CD4-positive, alpha-beta memory T cell (primary cell): Measurements from ENCODE around the gene ASH1L. TPM values are rescaled to one million over a fixed set of nuclear protein-coding genes. Genes with fewer than 3 reads are reported as not detected.
"Not testable (repeated sequence)": the region's sequence is repeated elsewhere in the genome, so short reads cannot be mapped to it uniquely, and the experiment has no call there.

Source experiments
- CTCF ChIA-PET: fragments of 350-600 bp; sonication (Branson Sonifier 250); formaldehyde crosslinking; loops from one replicate; lab custom pipeline; 2021; ENCODE audit warnings: inconsistent platforms; ENCODE audit not compliant: partially characterized antibody; lab: Charles Lee
- POLR2A ChIA-PET: fragments of 350-600 bp; sonication (Branson Sonifier 250); formaldehyde crosslinking; loops from one replicate; lab custom pipeline; 2021; ENCODE audit not compliant: partially characterized antibody; lab: Charles Lee
- DNase-seq, 5 donors: peaks; one replicate each; pipeline versions ENCODE4 v3.0.0 to v3.0.0-alpha.2; 2020 to 2022; ENCODE audit warnings: mixed read lengths in 1 of 5
- H3K27ac ChIP-seq: one replicate; pipeline ENCODE4 v1.7.0; 2013; ENCODE audit warnings: low read depth, low read length
- H3K27me3 ChIP-seq: 2 replicates; pipeline ENCODE4 v1.7.0; 2013; ENCODE audit warnings: mild to moderate bottlenecking, low read length, moderate library complexity; ENCODE audit not compliant: insufficient read depth
- H3K36me3 ChIP-seq: 2 replicates; pipeline ENCODE4 v1.7.0; 2013; ENCODE audit warnings: mild to moderate bottlenecking, low read length, moderate library complexity; ENCODE audit not compliant: insufficient read depth
- H3K4me1 ChIP-seq: 2 replicates; pipeline ENCODE4 v1.7.0; 2013; ENCODE audit warnings: mild to moderate bottlenecking, low read length, moderate library complexity; ENCODE audit not compliant: insufficient read depth
- H3K4me3 ChIP-seq, 2 donors: one replicate each; pipeline ENCODE4 v1.7.0; 2013; ENCODE audit warnings: low read length in 2 of 2, mild to moderate bottlenecking in 1 of 2
- H3K9me3 ChIP-seq, 2 donors: one replicate each; pipeline ENCODE4 v1.7.0; 2013; ENCODE audit warnings: low read length in 2 of 2, control low read depth in 1 of 2; ENCODE audit not compliant: control insufficient read depth in 1 of 2
- H3K27ac Mint-ChIP-seq, 7 donors: one replicate each; pipeline ENCODE4 v1.8.0; 2020 to 2021; ENCODE audit warnings: mixed read lengths in 7 of 7, mild to moderate bottlenecking in 6 of 7, inconsistent platforms in 3 of 7, moderate library complexity in 3 of 7
- H3K27me3 Mint-ChIP-seq, 2 donors: one replicate each; pipeline ENCODE4 v1.8.0; 2020 to 2021; ENCODE audit warnings: mixed read lengths in 2 of 2
- H3K36me3 Mint-ChIP-seq, 2 donors: one replicate each; pipeline ENCODE4 v1.8.0; 2020 to 2021; ENCODE audit warnings: mixed read lengths in 2 of 2, inconsistent platforms in 1 of 2, mild to moderate bottlenecking in 1 of 2
- H3K4me1 Mint-ChIP-seq, 4 donors: one replicate each; pipeline ENCODE4 v1.8.0; 2020 to 2021; ENCODE audit warnings: mixed read lengths in 4 of 4, mild to moderate bottlenecking in 1 of 4
- H3K4me3 Mint-ChIP-seq, 8 donors: one replicate each; pipeline ENCODE4 v1.8.0; 2020 to 2021; ENCODE audit warnings: mixed read lengths in 8 of 8, mild to moderate bottlenecking in 7 of 8, moderate library complexity in 6 of 8, inconsistent platforms in 3 of 8
- H3K9me3 Mint-ChIP-seq, 8 donors: one replicate each; pipeline ENCODE4 v1.8.0; 2020 to 2021; ENCODE audit warnings: mixed read lengths in 8 of 8, mild to moderate bottlenecking in 5 of 8, inconsistent platforms in 3 of 8, moderate library complexity in 1 of 8
- intact Hi-C: fragments of 100-400 bp; cut with micrococcal nuclease; formaldehyde crosslinking; loops from one replicate; pipeline ENCODE4 v1.15.1; 2023
- polyA plus RNA-seq, 2 donors: library from polyadenylated mRNA; unstranded; fragments of 300-500 nt; fragmentation: Illumina TruSeq; gene quantifications; one replicate each; pipeline ENCODE4 v1.2.3, GENCODE V29; 2021
- total RNA-seq, 2 experiments: library from RNA; stranded (reverse); gene quantifications; one replicate each; pipeline ENCODE4 v1.2.3, GENCODE V29; 2021

Gene ASH1L
- total and polyA plus RNA-seq, 4 experiments from 2014 or later = 7.6 to 107 (median 70.4) TPM

GRCh38 chr1:155598842-155599331 lies 36.3 kb upstream of the ASH1L start:
- Mint-ChIP-seq H3K27me3 (no peaks in the 10 kb centered on the region), H3K9me3 (no peaks in the 10 kb centered on the region), H3K4me1 (peaks cover 0 to 12% (median 7%) of the 10 kb centered on the region in 4 donors), H3K36me3 (no peaks in the 10 kb centered on the region), H3K27ac (peak overlapping the region; percentile 10 to 94 (median 80)), H3K4me3 (peak overlapping the region; percentile 31 to 85 (median 76))
- Histone ChIP-seq H3K36me3 (no peaks in the 10 kb centered on the region), H3K4me1 (peaks cover 8% of the 10 kb centered on the region), H3K4me3 (peak overlapping the region in 1 of 2 donors; percentile 9), H3K27me3 (no peaks in the 10 kb centered on the region), H3K27ac (no peak overlapping the region), H3K9me3 (no peaks in the 10 kb centered on the region)
- intact Hi-C loops = no loop called here
- POLR2A ChIA-PET = interaction anchor here (0.6 to 1.6 kb wide), 3 partner anchors 10 to 326 kb away, joined by 3 to 5 read pairs (median 3); partner anchors contain the start of gene CLK2
- DNase-seq = peak in 4 of 5 donors; percentile 3 to 19 (median 12)
- CTCF ChIA-PET = interaction anchor here (0.9 to 1.6 kb wide), 3 partner anchors 349 to 352 kb away, joined by 3 to 7 read pairs (median 6); no protein-coding TSS in a partner anchor

- Histone ChIP-seq H3K9me3 (no peaks in the 10 kb centered on the region), H3K4me3 (no peak overlapping the region), H3K27me3 (no peaks in the 10 kb centered on the region), H3K4me1 (peaks cover 8% of the 10 kb centered on the region), H3K27ac (no peak overlapping the region), H3K36me3 (no peaks in the 10 kb centered on the region)
- H3K36me3 Mint-ChIP-seq = no peaks in the 10 kb centered on the region
- peaks cover 2 to 12% (median 9%) of the 10 kb centered on the region in 4 donors for H3K4me1 Mint-ChIP-seq
- H3K4me3 Mint-ChIP-seq = no peak overlapping the region
- CTCF ChIA-PET = interaction anchor here (1.3 to 2.2 kb wide), 2 partner anchors 347 to 390 kb away, joined by 5 to 15 read pairs; no protein-coding TSS in a partner anchor
- H3K27me3 Mint-ChIP-seq = no peaks in the 10 kb centered on the region
- H3K27ac Mint-ChIP-seq = no peak overlapping the region
- H3K9me3 Mint-ChIP-seq = no peaks in the 10 kb centered on the region
- no peak for DNase-seq
- intact Hi-C loops = no loop called here
- POLR2A ChIA-PET = no interaction called here
These were observed 34.3 kb upstream of the ASH1L start for GRCh38 chr1:155596864-155597263.

- Mint-ChIP-seq H3K27ac (peak overlapping the region in 1 of 7 donors; percentile 19), H3K4me1 (peaks cover 3 to 12% (median 10%) of the 10 kb centered on the region in 4 donors)
- intact Hi-C loops, H3K36me3 ChIP-seq, H3K9me3 ChIP-seq, H3K27me3 Mint-ChIP-seq, DNase-seq, H3K36me3 Mint-ChIP-seq, H3K9me3 Mint-ChIP-seq, H3K4me3 Mint-ChIP-seq, H3K27ac ChIP-seq, H3K4me1 ChIP-seq, H3K4me3 ChIP-seq, H3K27me3 ChIP-seq: not testable (repeated sequence)
- POLR2A ChIA-PET = interaction anchor here (1.1 kb wide), 1 partner anchor 352 kb away, joined by 3 read pairs; no protein-coding TSS in a partner anchor
- CTCF ChIA-PET = interaction anchor here (0.8 to 2.2 kb wide), 3 partner anchors 13 to 389 kb away, joined by 3 to 15 read pairs (median 5); no protein-coding TSS in a partner anchor
These were observed 33.4 kb upstream of the ASH1L start for GRCh38 chr1:155595877-155596474.

- POLR2A ChIA-PET = interaction anchor here (0.7 kb wide), 1 partner anchor 292 kb away, joined by 3 read pairs; no protein-coding TSS in a partner anchor
- DNase-seq = peak in 4 of 5 donors; percentile 59 to 68 (median 62)
- Mint-ChIP-seq H3K9me3 (no peaks in the 10 kb centered on the region), H3K27me3 (no peaks in the 10 kb centered on the region), H3K4me1 (peaks cover 0 to 3% (median 3%) of the 10 kb centered on the region in 4 donors), H3K36me3 (peaks cover 0 to 1% of the 10 kb centered on the region in 2 donors), H3K27ac (no peak overlapping the region), H3K4me3 (no peak overlapping the region)
- Histone ChIP-seq H3K4me1 (no peaks in the 10 kb centered on the region), H3K27me3 (no peaks in the 10 kb centered on the region), H3K36me3 (no peaks in the 10 kb centered on the region), H3K9me3 (no peaks in the 10 kb centered on the region), H3K4me3 (no peak overlapping the region), H3K27ac (no peak overlapping the region)
- CTCF ChIA-PET = interaction anchor here (0.7 to 5.9 kb wide), 7 partner anchors 268 to 417 kb away, joined by 3 to 90 read pairs (median 3); partner anchors contain the start of genes CLK2, SCAMP3 and THBS3
- intact Hi-C loops = loop anchor here (1.0 to 5.0 kb wide), 4 partner anchors 341 to 499 kb away; partner anchors contain the start of gene THBS3
These were observed 29.2 kb upstream of the ASH1L start for GRCh38 chr1:155591770-155592169.

GRCh38 chr1:155590516-155591247 lies 28.1 kb upstream of the ASH1L start:
- H3K9me3 ChIP-seq, H3K4me1 ChIP-seq, H3K27me3 ChIP-seq, H3K4me3 ChIP-seq, H3K27me3 Mint-ChIP-seq, H3K9me3 Mint-ChIP-seq, DNase-seq, H3K4me1 Mint-ChIP-seq, H3K27ac Mint-ChIP-seq, H3K4me3 Mint-ChIP-seq, H3K36me3 ChIP-seq, H3K36me3 Mint-ChIP-seq, H3K27ac ChIP-seq: not testable (repeated sequence)
- CTCF ChIA-PET = interaction anchor here (1.2 to 5.9 kb wide), 3 partner anchors 329 to 384 kb away, joined by 3 to 90 read pairs (median 4); partner anchors contain the start of gene SCAMP3
- intact Hi-C loops = loop anchor here (1.0 to 5.0 kb wide), 3 partner anchors 340 to 498 kb away; partner anchors contain the start of gene THBS3
- POLR2A ChIA-PET = interaction anchor here (0.7 kb wide), 1 partner anchor 291 kb away, joined by 3 read pairs; no protein-coding TSS in a partner anchor

GRCh38 chr1:155589282-155589681 lies 26.7 kb upstream of the ASH1L start:
- intact Hi-C loops, H3K4me1 Mint-ChIP-seq, H3K27me3 ChIP-seq, DNase-seq, H3K36me3 ChIP-seq, H3K4me3 ChIP-seq, H3K9me3 ChIP-seq, H3K27ac ChIP-seq, H3K36me3 Mint-ChIP-seq, H3K27ac Mint-ChIP-seq, H3K4me3 Mint-ChIP-seq, H3K27me3 Mint-ChIP-seq, H3K4me1 ChIP-seq, H3K9me3 Mint-ChIP-seq, POLR2A ChIA-PET: not testable (repeated sequence)
- CTCF ChIA-PET = interaction anchor here (0.7 to 5.9 kb wide), 2 partner anchors 339 to 412 kb away, joined by 3 to 90 read pairs; no protein-coding TSS in a partner anchor
